ENCODE measurements around the gene CD72.
"Not testable (repeated sequence)": the region's sequence is repeated elsewhere in the genome, so short reads cannot be mapped to it uniquely, and the experiment has no call there.

CD72 gene

GRCh38 chr9:35594471-35594870 lies 23.7 kb downstream of the CD72 start:
- H3K9me3 ChIP-seq (ENCODE audit: control insufficient read depth, low read length) = peaks cover 6% of the 10 kb centered on the region
- H3K27ac ChIP-seq (ENCODE audit: insufficient read depth, low read length, poor library complexity, severe bottlenecking) = no peak overlapping the region
- no peak for DNase-seq
- no peaks in the 10 kb centered on the region for H3K36me3 ChIP-seq (ENCODE audit: control insufficient read depth, insufficient read depth, low read length)
- no peak overlapping the region for H3K4me3 ChIP-seq (ENCODE audit: insufficient read depth, low read depth, low read length, poor library complexity, severe bottlenecking)
- H3K27me3 ChIP-seq (replicated peaks; ENCODE audit: control insufficient read depth, insufficient read depth, low read length, poor library complexity, severe bottlenecking) = no peaks in the 10 kb centered on the region
- no peaks in the 10 kb centered on the region for H3K4me1 ChIP-seq (ENCODE audit: control insufficient read depth, insufficient read depth, low read length, poor library complexity, severe bottlenecking)

- H3K27ac ChIP-seq (ENCODE audit: insufficient read depth, low read length, poor library complexity, severe bottlenecking) = no peak overlapping the region
Observed at GRCh38 chr9:35593581-35593980, 24.6 kb downstream of the CD72 start.

GRCh38 chr9:35588506-35588905 lies 29.7 kb downstream of the CD72 start:
- not testable (repeated sequence) for DNase-seq; H3K27ac ChIP-seq (ENCODE audit: insufficient read depth, low read length, poor library complexity, severe bottlenecking); H3K9me3 ChIP-seq (ENCODE audit: control insufficient read depth, low read length); H3K27me3 ChIP-seq (replicated peaks; ENCODE audit: control insufficient read depth, insufficient read depth, low read length, poor library complexity, severe bottlenecking); H3K4me3 ChIP-seq (ENCODE audit: insufficient read depth, low read depth, low read length, poor library complexity, severe bottlenecking); H3K36me3 ChIP-seq (ENCODE audit: control insufficient read depth, insufficient read depth, low read length); H3K4me1 ChIP-seq (ENCODE audit: control insufficient read depth, insufficient read depth, low read length, poor library complexity, severe bottlenecking)

More at GRCh38 chr9:35593581-35593980, 24.6 kb downstream of the CD72 start:
- Histone ChIP-seq H3K4me1 (ENCODE audit: control insufficient read depth, insufficient read depth, low read length, poor library complexity, severe bottlenecking) (no peaks in the 10 kb centered on the region), H3K4me3 (ENCODE audit: insufficient read depth, low read depth, low read length, poor library complexity, severe bottlenecking) (no peak overlapping the region), H3K36me3 (ENCODE audit: control insufficient read depth, insufficient read depth, low read length) (no peaks in the 10 kb centered on the region), H3K9me3 (ENCODE audit: control insufficient read depth, low read length) (peaks cover 6% of the 10 kb centered on the region), H3K27me3 (replicated peaks; ENCODE audit: control insufficient read depth, insufficient read depth, low read length, poor library complexity, severe bottlenecking) (no peaks in the 10 kb centered on the region)
- DNase-seq = no peak

- not testable (repeated sequence) for DNase-seq; H3K9me3 ChIP-seq (ENCODE audit: control insufficient read depth, low read length); H3K4me1 ChIP-seq (ENCODE audit: control insufficient read depth, insufficient read depth, low read length, poor library complexity, severe bottlenecking); H3K36me3 ChIP-seq (ENCODE audit: control insufficient read depth, insufficient read depth, low read length); H3K27me3 ChIP-seq (replicated peaks; ENCODE audit: control insufficient read depth, insufficient read depth, low read length, poor library complexity, severe bottlenecking); H3K4me3 ChIP-seq (ENCODE audit: insufficient read depth, low read depth, low read length, poor library complexity, severe bottlenecking); H3K27ac ChIP-seq (ENCODE audit: insufficient read depth, low read length, poor library complexity, severe bottlenecking)
Observed at GRCh38 chr9:35584681-35585080, 33.5 kb downstream of the CD72 start.

GRCh38 chr9:35583521-35583920 lies 34.7 kb downstream of the CD72 start:
- H3K36me3 ChIP-seq (ENCODE audit: control insufficient read depth, insufficient read depth, low read length); H3K9me3 ChIP-seq (ENCODE audit: control insufficient read depth, low read length); H3K27ac ChIP-seq (ENCODE audit: insufficient read depth, low read length, poor library complexity, severe bottlenecking); H3K27me3 ChIP-seq (replicated peaks; ENCODE audit: control insufficient read depth, insufficient read depth, low read length, poor library complexity, severe bottlenecking); H3K4me3 ChIP-seq (ENCODE audit: insufficient read depth, low read depth, low read length, poor library complexity, severe bottlenecking); DNase-seq; H3K4me1 ChIP-seq (ENCODE audit: control insufficient read depth, insufficient read depth, low read length, poor library complexity, severe bottlenecking): not testable (repeated sequence)

- H3K4me3 ChIP-seq (ENCODE audit: insufficient read depth, low read depth, low read length, poor library complexity, severe bottlenecking); H3K4me1 ChIP-seq (ENCODE audit: control insufficient read depth, insufficient read depth, low read length, poor library complexity, severe bottlenecking); H3K9me3 ChIP-seq (ENCODE audit: control insufficient read depth, low read length); H3K36me3 ChIP-seq (ENCODE audit: control insufficient read depth, insufficient read depth, low read length); H3K27me3 ChIP-seq (replicated peaks; ENCODE audit: control insufficient read depth, insufficient read depth, low read length, poor library complexity, severe bottlenecking); H3K27ac ChIP-seq (ENCODE audit: insufficient read depth, low read length, poor library complexity, severe bottlenecking); DNase-seq: not testable (repeated sequence)
Observed at GRCh38 chr9:35579659-35580227, 38.5 kb downstream of the CD72 start.

GRCh38 chr9:35579130-35579529 lies 39.1 kb downstream of the CD72 start:
- Histone ChIP-seq H3K4me3 (ENCODE audit: insufficient read depth, low read depth, low read length, poor library complexity, severe bottlenecking) (no peak overlapping the region), H3K9me3 (ENCODE audit: control insufficient read depth, low read length) (peaks cover 6% of the 10 kb centered on the region), H3K4me1 (ENCODE audit: control insufficient read depth, insufficient read depth, low read length, poor library complexity, severe bottlenecking) (no peaks in the 10 kb centered on the region), H3K27me3 (replicated peaks; ENCODE audit: control insufficient read depth, insufficient read depth, low read length, poor library complexity, severe bottlenecking) (no peaks in the 10 kb centered on the region), H3K36me3 (ENCODE audit: control insufficient read depth, insufficient read depth, low read length) (no peaks in the 10 kb centered on the region), H3K27ac (ENCODE audit: insufficient read depth, low read length, poor library complexity, severe bottlenecking) (no peak overlapping the region)
- DNase-seq = no peak

GRCh38 chr9:35577486-35577885 lies 40.7 kb downstream of the CD72 start:
- Histone ChIP-seq H3K27me3 (replicated peaks; ENCODE audit: control insufficient read depth, insufficient read depth, low read length, poor library complexity, severe bottlenecking) (no peaks in the 10 kb centered on the region), H3K4me3 (ENCODE audit: insufficient read depth, low read depth, low read length, poor library complexity, severe bottlenecking) (no peak overlapping the region), H3K36me3 (ENCODE audit: control insufficient read depth, insufficient read depth, low read length) (no peaks in the 10 kb centered on the region), H3K9me3 (ENCODE audit: control insufficient read depth, low read length) (peaks cover 6% of the 10 kb centered on the region), H3K27ac (ENCODE audit: insufficient read depth, low read length, poor library complexity, severe bottlenecking) (no peak overlapping the region), H3K4me1 (ENCODE audit: control insufficient read depth, insufficient read depth, low read length, poor library complexity, severe bottlenecking) (no peaks in the 10 kb centered on the region)
- DNase-seq = no peak

- H3K4me3 ChIP-seq (ENCODE audit: insufficient read depth, low read depth, low read length, poor library complexity, severe bottlenecking) = no peak overlapping the region
- H3K9me3 ChIP-seq (ENCODE audit: control insufficient read depth, low read length) = peaks cover 6% of the 10 kb centered on the region
- H3K27ac ChIP-seq (ENCODE audit: insufficient read depth, low read length, poor library complexity, severe bottlenecking) = no peak overlapping the region
- no peaks in the 10 kb centered on the region for H3K27me3 ChIP-seq (replicated peaks; ENCODE audit: control insufficient read depth, insufficient read depth, low read length, poor library complexity, severe bottlenecking)
- H3K36me3 ChIP-seq (ENCODE audit: control insufficient read depth, insufficient read depth, low read length) = no peaks in the 10 kb centered on the region
- peaks cover 4% of the 10 kb centered on the region for H3K4me1 ChIP-seq (ENCODE audit: control insufficient read depth, insufficient read depth, low read length, poor library complexity, severe bottlenecking)
- no peak for DNase-seq
Observed at GRCh38 chr9:35575478-35575877, 42.7 kb downstream of the CD72 start.

GRCh38 chr9:35574578-35575122 lies 43.6 kb downstream of the CD72 start:
- DNase-seq = no peak
- no peaks in the 10 kb centered on the region for H3K36me3 ChIP-seq (ENCODE audit: control insufficient read depth, insufficient read depth, low read length)
- no peak overlapping the region for H3K4me3 ChIP-seq (ENCODE audit: insufficient read depth, low read depth, low read length, poor library complexity, severe bottlenecking)
- H3K4me1 ChIP-seq (ENCODE audit: control insufficient read depth, insufficient read depth, low read length, poor library complexity, severe bottlenecking) = peaks cover 4% of the 10 kb centered on the region
- H3K27me3 ChIP-seq (replicated peaks; ENCODE audit: control insufficient read depth, insufficient read depth, low read length, poor library complexity, severe bottlenecking) = no peaks in the 10 kb centered on the region
- H3K27ac ChIP-seq (ENCODE audit: insufficient read depth, low read length, poor library complexity, severe bottlenecking) = no peak overlapping the region
- no peaks in the 10 kb centered on the region for H3K9me3 ChIP-seq (ENCODE audit: control insufficient read depth, low read length)

All from effector memory CD4-positive, alpha-beta T cell (primary cell).